Measurements from ENCODE around the gene AAK1. TPM values are rescaled to one million over a fixed set of nuclear protein-coding genes. Genes with fewer than 3 reads are reported as not detected.

Gene AAK1
- total and polyA plus RNA-seq, 8 donors = 12.9 to 115 (median 66.8) TPM

DNA sequence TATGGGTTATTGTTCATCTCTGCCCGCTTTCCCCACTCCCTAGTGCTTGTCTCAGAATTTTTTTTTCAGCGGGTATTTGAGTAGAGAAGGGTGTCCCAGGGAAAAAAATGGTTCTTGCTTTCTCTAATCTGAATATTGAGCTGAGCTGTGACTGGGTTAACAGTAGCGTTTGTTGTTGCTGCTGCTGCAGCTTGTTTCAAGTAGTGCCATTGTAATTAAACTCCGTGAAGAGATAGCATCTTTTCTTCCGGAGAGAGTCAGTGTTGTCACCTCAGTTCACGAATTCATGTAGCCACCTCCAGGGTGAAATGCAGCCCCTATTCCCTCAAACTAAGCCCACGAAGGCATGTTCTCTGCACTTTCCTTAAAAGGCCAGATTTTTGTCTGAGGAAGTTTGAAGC, 1.5 kb upstream of the AAK1 start:
- peak overlapping the region; percentile 77 to 96 (median 89) for H3K4me3 ChIP-seq
- H3K9me3 ChIP-seq = no peaks in the 10 kb centered on the region
- DNase-seq = peak in 1 of 2 donors; percentile 51
- H3K4me1 ChIP-seq = peaks cover 33 to 60% (median 43%) of the 10 kb centered on the region in 4 donors
- peak overlapping the region; percentile 69 to 99 (median 97) for H3K27ac ChIP-seq
- no peaks in the 10 kb centered on the region for H3K36me3 ChIP-seq
- TF ChIP-seq EP300 (IDR thresholded peaks at IDR 0.05) = no peak
- TF ChIP-seq CTCF (IDR thresholded peaks at IDR 0.05) = no peak
- TF ChIP-seq POLR2A (IDR thresholded peaks at IDR 0.05) = no peak
- no peak for TF ChIP-seq POLR2AphosphoS5 (IDR thresholded peaks at IDR 0.05)
- H3K27me3 ChIP-seq = no peaks in the 10 kb centered on the region
- intact Hi-C loops (cut with DNase I; ENCODE audit: low total_unique reads) = no loop called here
- WGBS, 5 donors = 2 to 9% (median 4%) methylated on average over 7 of the region's 7 CpGs

DNA sequence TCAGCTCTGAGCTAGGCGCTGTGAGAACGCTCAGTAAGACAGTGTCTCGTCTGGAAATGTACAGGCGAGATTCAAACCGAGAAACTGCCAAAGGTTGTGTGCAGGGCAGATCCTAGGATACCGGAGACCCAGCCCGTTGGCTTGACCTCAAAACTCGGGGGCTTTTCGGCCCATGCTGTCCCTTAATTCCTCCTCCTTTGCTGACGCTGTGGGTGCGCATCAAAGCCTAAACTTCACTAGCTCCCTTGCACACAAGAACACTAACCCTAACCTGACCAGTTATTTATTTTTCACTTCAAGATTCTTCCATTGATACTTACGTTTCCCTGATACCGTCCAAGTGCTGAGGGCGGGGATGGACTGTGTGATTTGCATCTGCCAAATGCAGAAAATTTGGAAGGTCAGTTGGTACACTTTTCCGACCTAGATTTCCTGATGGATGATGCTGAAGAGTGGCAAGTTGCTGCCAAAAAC, 1.0 kb upstream of the AAK1 start:
- no peaks in the 10 kb centered on the region for H3K9me3 ChIP-seq
- H3K27ac ChIP-seq = peak overlapping the region; percentile 93 to 99 (median 98)
- TF ChIP-seq POLR2A (IDR thresholded peaks at IDR 0.05) (no peak), CTCF (IDR thresholded peaks at IDR 0.05) (no peak), POLR2AphosphoS5 (IDR thresholded peaks at IDR 0.05) (no peak), EP300 (IDR thresholded peaks at IDR 0.05) (no peak)
- H3K4me3 ChIP-seq = peak overlapping the region; percentile 77 to 96 (median 89)
- H3K36me3 ChIP-seq = no peaks in the 10 kb centered on the region
- WGBS, 5 donors = 0 to 1% (median 1%) methylated on average over 15 of the region's 15 CpGs
- H3K4me1 ChIP-seq = peaks cover 33 to 65% (median 48%) of the 10 kb centered on the region in 4 donors
- H3K27me3 ChIP-seq = no peaks in the 10 kb centered on the region
- no peak for DNase-seq
- intact Hi-C loops (cut with DNase I; ENCODE audit: low total_unique reads) = no loop called here

DNA sequence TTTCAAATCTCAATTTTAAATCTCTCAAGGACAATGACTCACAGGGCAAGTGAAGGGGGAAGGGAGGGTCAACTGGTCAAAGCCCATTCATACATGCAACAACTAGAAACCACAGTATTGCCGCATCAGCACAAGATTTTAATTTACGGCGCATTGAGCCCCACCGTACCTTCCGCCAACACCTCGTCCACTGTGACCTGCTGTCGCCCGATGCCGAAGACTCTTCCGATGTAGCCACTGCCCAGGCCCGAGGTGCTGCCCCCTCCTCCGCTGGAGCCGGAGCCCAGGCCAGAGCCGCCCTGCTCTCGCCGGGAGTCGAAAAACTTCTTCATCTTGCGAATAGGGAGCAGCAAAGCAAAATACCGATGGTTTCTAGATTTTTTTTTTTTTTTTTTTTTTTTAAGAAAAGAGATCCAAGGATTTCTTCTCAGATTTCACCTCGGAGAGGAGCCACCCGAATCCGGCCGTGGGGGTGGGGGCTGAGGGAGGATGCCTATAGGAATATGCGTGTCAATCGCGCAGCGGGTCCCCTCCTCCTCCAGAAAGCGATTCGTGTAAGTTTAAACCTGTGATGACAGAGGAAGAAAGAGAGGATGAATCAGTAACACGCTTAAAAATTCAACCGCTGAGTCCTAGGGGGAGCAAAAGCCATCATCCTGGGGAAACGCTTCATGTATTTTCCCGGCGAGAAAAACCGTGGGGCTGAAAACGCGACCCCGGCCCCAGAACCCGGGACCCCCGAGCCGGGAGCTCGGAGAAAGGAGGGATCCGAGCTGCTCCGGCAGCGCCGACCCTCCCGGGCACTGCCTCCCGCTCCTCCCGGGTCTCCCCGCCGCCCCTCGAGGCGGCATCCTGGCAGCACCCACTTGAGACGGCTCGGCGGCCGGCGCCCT, 584 bp downstream of the AAK1 start:
- intact Hi-C loops (cut with DNase I; ENCODE audit: low total_unique reads) = no loop called here
- TF ChIP-seq POLR2AphosphoS5 (IDR thresholded peaks at IDR 0.05) (peak in 2 of 3 donors; percentile 38 to 42), EP300 (IDR thresholded peaks at IDR 0.05) (no peak)
- Histone ChIP-seq H3K4me3 (peak overlapping the region; percentile 77 to 96 (median 89)), H3K4me1 (peaks cover 38 to 81% (median 63%) of the 10 kb centered on the region in 4 donors), H3K36me3 (peaks cover 0 to 7% (median 2%) of the 10 kb centered on the region in 4 donors), H3K27me3 (no peaks in the 10 kb centered on the region), H3K27ac (peak overlapping the region; percentile 93 to 99 (median 98)), H3K9me3 (no peaks in the 10 kb centered on the region)
- 0 to 1% (median 0%) methylated on average over 51 to 58 of the region's 58 CpGs for WGBS, 5 donors
- DNase-seq = peak in 1 of 2 donors; percentile 84

- no peaks in the 10 kb centered on the region for H3K9me3 ChIP-seq
- intact Hi-C loops (cut with DNase I; ENCODE audit: low total_unique reads) = no loop called here
- TF ChIP-seq CTCF (IDR thresholded peaks at IDR 0.05) (no peak), POLR2AphosphoS5 (IDR thresholded peaks at IDR 0.05) (no peak), EP300 (IDR thresholded peaks at IDR 0.05) (no peak), POLR2A (IDR thresholded peaks at IDR 0.05) (no peak)
- peaks cover 38 to 82% (median 67%) of the 10 kb centered on the region in 4 donors for H3K4me1 ChIP-seq
- DNase-seq = no peak
- 15 to 23% (median 17%) methylated on average over 12 of the region's 12 CpGs for WGBS, 5 donors
- no peaks in the 10 kb centered on the region for H3K27me3 ChIP-seq
- H3K36me3 ChIP-seq = peaks cover 4 to 15% (median 8%) of the 10 kb centered on the region in 4 donors
- peak overlapping the region; percentile 16 to 99 (median 97) for H3K27ac ChIP-seq
- H3K4me3 ChIP-seq = peak overlapping the region; percentile 77 to 96 (median 89)
Measured at GRCh38 chr2:69641887-69642708, 1.4 kb downstream of the AAK1 start.

All from stomach (tissue), 9 donors.